GM23248 (cell line): ENCODE results near the gene FGF10.

Experiments
- EZH2 ChIP-seq: fragments of 200-600 bp; sonication (generic); IDR thresholded peaks from 2 replicates; pipeline ENCODE4 v1.6.1; 2018; ENCODE audit warnings: antibody characterized with exemption, mild to moderate bottlenecking; ENCODE audit not compliant: insufficient read depth, poor library complexity, severe bottlenecking
- EZH2phosphoT487 ChIP-seq: fragments of 200-600 bp; sonication (generic); IDR thresholded peaks from 2 replicates; pipeline ENCODE4 v1.6.1; 2018; ENCODE audit warnings: antibody characterized with exemption, moderate library complexity, mild to moderate bottlenecking, low read depth; ENCODE audit not compliant: insufficient read depth

- TF ChIP-seq EZH2 = no peak
- no peak for TF ChIP-seq EZH2phosphoT487
Observed at GRCh38 chr5:44412286-44412685, 23.1 kb upstream of the FGF10 start.
